Lower lobe of right lung (tissue), 2 donors: ENCODE results near the gene MLIP. TPM values are rescaled to one million over a fixed set of nuclear protein-coding genes. Genes with fewer than 3 reads are reported as not detected.

ENCODE experiments used
- ATAC-seq, 2 donors: fragments of 200-7000 bp; cut with Tn5 transposase; one replicate each; pipeline ENCODE4 v1.9.1; 2020 to 2022; ENCODE audit warnings: mild to moderate bottlenecking in 2 of 2, moderate library complexity in 2 of 2
- DNase-seq: peaks from one replicate; pipeline ENCODE4 v3.0.0-alpha.2; 2020
- H3K27ac ChIP-seq: fragments of 200-600 bp; one replicate; pipeline ENCODE4 v1.8.0; 2022
- H3K27me3 ChIP-seq: fragments of 200-600 bp; one replicate; pipeline ENCODE4 v1.8.0; 2022; ENCODE audit warnings: low read depth
- H3K36me3 ChIP-seq: fragments of 200-600 bp; one replicate; pipeline ENCODE4 v1.8.0; 2022; ENCODE audit warnings: mild to moderate bottlenecking
- H3K4me1 ChIP-seq: fragments of 200-600 bp; one replicate; pipeline ENCODE4 v1.8.0; 2022
- H3K4me3 ChIP-seq: fragments of 200-600 bp; one replicate; pipeline ENCODE4 v1.8.0; 2022; ENCODE audit warnings: mild to moderate bottlenecking
- H3K9me3 ChIP-seq: fragments of 200-600 bp; one replicate; pipeline ENCODE4 v1.8.0; 2022
- CTCF ChIP-seq: fragments of 200-600 bp; IDR thresholded peaks from one replicate; pipeline ENCODE4 v1.8.0; 2022; ENCODE audit warnings: antibody characterized with exemption, mild to moderate bottlenecking
- intact Hi-C: fragments of 100-400 bp; cut with DNase I; formaldehyde crosslinking; loops from one replicate; pipeline ENCODE4 v1.11.0; 2022
- total RNA-seq: library from RNA; stranded (reverse); fragmentation: NEBNext Ultra II Directional; extraction: Animal tissue kit (Norgen Biotek cat#: 25700); gene quantifications from one replicate; pipeline ENCODE4 v1.2.1, GENCODE V29; 2021
- donor health status: DM: no; HTN: yes; CAD: no; lungs with severe emphysema.

MLIP gene
- total RNA-seq, 1 donor from 2014 or later, result not detected

DNA sequence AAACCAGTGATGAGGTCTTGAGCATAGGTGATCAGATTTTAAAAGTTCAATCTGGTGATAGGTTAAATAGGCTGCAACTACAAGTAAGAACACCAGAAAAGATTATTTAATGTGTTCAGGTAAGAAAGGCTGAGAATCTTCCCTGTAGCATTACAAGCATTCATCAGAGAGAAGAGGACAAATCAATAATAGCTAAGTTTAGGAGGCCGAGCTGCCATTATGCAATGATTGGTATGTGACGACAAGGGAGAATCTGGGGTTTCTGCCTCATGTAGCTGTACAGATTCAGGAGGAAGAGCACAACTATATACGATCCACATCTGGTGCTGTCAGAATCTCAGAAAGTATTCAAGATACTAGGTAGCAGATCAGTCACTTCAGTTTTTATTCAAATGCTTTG lies 21.9 kb downstream of the MLIP start:
- intact Hi-C loops, result no loop called here
- H3K4me1 ChIP-seq, result no peaks in the 10 kb centered on the region
- ATAC-seq (no peak), DNase-seq (no peak)
- TF ChIP-seq CTCF, result no peak
- H3K36me3 ChIP-seq, result no peaks in the 10 kb centered on the region
- no peak overlapping the region for H3K27ac ChIP-seq
- H3K27me3 ChIP-seq, result no peaks in the 10 kb centered on the region
- H3K4me3 ChIP-seq, result no peak overlapping the region
- H3K9me3 ChIP-seq, result no peaks in the 10 kb centered on the region

- Histone ChIP-seq H3K27me3 (no peaks in the 10 kb centered on the region), H3K27ac (no peak overlapping the region), H3K9me3 (no peaks in the 10 kb centered on the region), H3K4me3 (no peak overlapping the region), H3K36me3 (no peaks in the 10 kb centered on the region), H3K4me1 (no peaks in the 10 kb centered on the region)
- no peak for TF ChIP-seq CTCF
- DNase-seq (no peak), ATAC-seq (no peak)
- intact Hi-C loops, result no loop called here
Measured at GRCh38 chr6:54134935-54135334, 23.7 kb downstream of the MLIP start.

DNA sequence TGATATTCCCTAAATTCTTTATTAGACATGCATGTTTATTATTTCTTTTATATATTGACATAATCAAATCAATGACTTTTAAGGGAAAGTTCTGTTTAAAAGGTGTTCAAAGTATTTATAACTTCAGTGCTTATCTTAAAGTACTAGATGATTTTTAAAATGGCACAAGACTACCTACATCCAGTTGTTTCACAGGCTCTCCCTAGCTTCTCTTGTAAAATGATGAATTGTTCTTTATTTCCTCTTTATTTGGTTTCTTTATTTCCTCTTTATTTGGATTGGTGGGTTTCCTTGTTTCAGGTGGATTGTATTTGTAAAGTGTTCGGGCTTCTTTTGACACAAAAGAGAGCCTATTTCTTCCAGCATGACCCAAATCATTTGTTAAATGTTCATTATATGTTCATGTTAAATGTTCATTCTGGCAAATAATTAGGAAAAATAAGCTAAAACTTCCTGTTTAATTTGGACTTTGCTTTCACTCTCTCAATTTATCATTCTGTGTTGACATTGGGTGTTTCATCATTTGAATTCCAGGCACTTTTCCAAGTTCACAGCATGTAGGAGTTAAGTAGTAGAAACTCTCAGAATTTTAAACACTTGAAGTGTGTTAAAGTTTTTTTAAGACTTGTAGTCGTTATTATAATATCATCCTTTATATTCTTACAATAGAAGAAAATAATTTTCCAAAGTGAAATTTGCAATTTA lies 24.6 kb downstream of the MLIP start:
- Histone ChIP-seq H3K27me3 (no peaks in the 10 kb centered on the region), H3K9me3 (no peaks in the 10 kb centered on the region), H3K36me3 (no peaks in the 10 kb centered on the region), H3K27ac (no peak overlapping the region), H3K4me3 (no peak overlapping the region), H3K4me1 (no peaks in the 10 kb centered on the region)
- intact Hi-C loops, result no loop called here
- DNase-seq, result no peak
- ATAC-seq, result peak in 1 of 2 donors; percentile 80
- TF ChIP-seq CTCF, result no peak

GRCh38 chr6:54138795-54139194 lies 27.6 kb downstream of the MLIP start:
- Histone ChIP-seq H3K27ac (no peak overlapping the region), H3K9me3 (no peaks in the 10 kb centered on the region), H3K36me3 (no peaks in the 10 kb centered on the region), H3K27me3 (no peaks in the 10 kb centered on the region), H3K4me3 (no peak overlapping the region), H3K4me1 (no peaks in the 10 kb centered on the region)
- DNase-seq, result no peak
- TF ChIP-seq CTCF, result no peak
- intact Hi-C loops, result no loop called here
- ATAC-seq, result no peak

- Histone ChIP-seq H3K27ac (no peak overlapping the region), H3K9me3 (no peaks in the 10 kb centered on the region), H3K4me3 (no peak overlapping the region), H3K27me3 (no peaks in the 10 kb centered on the region), H3K4me1 (no peaks in the 10 kb centered on the region), H3K36me3 (no peaks in the 10 kb centered on the region)
- intact Hi-C loops, result no loop called here
- TF ChIP-seq CTCF, result no peak
- ATAC-seq (no peak), DNase-seq (no peak)
Measured at GRCh38 chr6:54140811-54141210, 29.6 kb downstream of the MLIP start.
